Measurements from ENCODE around the gene SLC1A3. TPM values are rescaled to one million over a fixed set of nuclear protein-coding genes. Genes with fewer than 3 reads are reported as not detected.

The SLC1A3 gene
- total RNA-seq, 4 donors from 2014 or later, result 11.3 to 26.5 (median 21.2) TPM

DNA sequence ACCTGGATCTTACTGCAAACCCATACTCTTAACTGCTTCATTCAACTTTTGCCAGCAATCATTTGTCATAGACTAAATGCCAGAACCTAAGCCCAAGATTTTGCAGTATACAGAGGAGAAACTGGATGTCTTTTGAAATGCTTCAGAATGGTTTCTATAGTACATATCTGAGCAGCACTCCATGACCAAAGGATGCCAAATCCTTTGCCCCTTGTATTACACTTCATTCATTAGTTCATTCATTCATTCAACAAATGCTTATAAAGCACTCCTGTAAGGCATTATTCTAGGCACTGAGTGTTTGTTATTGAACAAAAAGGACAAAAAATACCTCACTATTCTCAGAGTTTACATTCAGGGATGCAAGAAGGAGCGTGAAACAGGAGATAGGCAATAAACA is 119.9 kb downstream of the SLC1A3 start:
- 97% methylated on average over 1 of the region's 1 CpG for WGBS
- intact Hi-C loops (cut with DNase I), result no loop called here
- no peaks in the 10 kb centered on the region for H3K27me3 ChIP-seq
- no peaks in the 10 kb centered on the region for H3K36me3 ChIP-seq
- TF ChIP-seq POLR2A (IDR thresholded peaks at IDR 0.05; ENCODE audit: low read depth), result no peak
- no peak for TF ChIP-seq EP300 (IDR thresholded peaks at IDR 0.05)
- TF ChIP-seq POLR2AphosphoS5 (IDR thresholded peaks at IDR 0.05), result no peak
- TF ChIP-seq, protein P1, sequence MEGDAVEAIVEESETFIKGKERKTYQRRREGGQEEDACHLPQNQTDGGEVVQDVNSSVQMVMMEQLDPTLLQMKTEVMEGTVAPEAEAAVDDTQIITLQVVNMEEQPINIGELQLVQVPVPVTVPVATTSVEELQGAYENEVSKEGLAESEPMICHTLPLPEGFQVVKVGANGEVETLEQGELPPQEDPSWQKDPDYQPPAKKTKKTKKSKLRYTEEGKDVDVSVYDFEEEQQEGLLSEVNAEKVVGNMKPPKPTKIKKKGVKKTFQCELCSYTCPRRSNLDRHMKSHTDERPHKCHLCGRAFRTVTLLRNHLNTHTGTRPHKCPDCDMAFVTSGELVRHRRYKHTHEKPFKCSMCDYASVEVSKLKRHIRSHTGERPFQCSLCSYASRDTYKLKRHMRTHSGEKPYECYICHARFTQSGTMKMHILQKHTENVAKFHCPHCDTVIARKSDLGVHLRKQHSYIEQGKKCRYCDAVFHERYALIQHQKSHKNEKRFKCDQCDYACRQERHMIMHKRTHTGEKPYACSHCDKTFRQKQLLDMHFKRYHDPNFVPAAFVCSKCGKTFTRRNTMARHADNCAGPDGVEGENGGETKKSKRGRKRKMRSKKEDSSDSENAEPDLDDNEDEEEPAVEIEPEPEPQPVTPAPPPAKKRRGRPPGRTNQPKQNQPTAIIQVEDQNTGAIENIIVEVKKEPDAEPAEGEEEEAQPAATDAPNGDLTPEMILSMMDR (IDR thresholded peaks at IDR 0.05), result no peak
- H3K4me3 ChIP-seq, result no peak overlapping the region
- DNase-seq (ENCODE audit: extremely low spot score), result no peak
- H3K9me3 ChIP-seq, result no peaks in the 10 kb centered on the region
- peaks cover 0 to 11% (median 6%) of the 10 kb centered on the region in 4 donors for H3K4me1 ChIP-seq
- H3K27ac ChIP-seq (replicated peaks in 1 of 4), result no peak overlapping the region

DNA sequence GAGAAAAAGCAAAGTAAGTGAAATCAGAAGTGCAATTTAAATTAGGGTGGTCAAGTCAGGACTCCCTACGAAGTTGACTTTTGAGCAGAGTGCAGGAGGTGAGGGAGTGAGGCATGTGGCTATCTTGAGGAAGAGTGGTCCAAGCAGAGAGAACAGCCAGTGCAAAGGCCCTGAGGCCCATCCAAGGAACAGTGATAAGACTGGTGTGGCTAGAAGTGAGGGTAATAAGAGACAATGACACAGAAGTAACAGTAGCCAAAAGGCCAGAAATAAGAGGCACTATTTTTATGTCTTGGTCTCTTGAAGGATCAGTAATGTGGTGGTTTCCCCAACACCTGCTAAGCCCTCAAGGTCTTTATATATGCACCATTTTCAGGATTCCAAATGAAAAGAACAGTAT is 120.4 kb downstream of the SLC1A3 start:
- Histone ChIP-seq H3K27me3 (no peaks in the 10 kb centered on the region), H3K4me1 (peaks cover 0 to 11% (median 6%) of the 10 kb centered on the region in 4 donors), H3K27ac (replicated peaks in 1 of 4) (no peak overlapping the region), H3K4me3 (no peak overlapping the region), H3K36me3 (no peaks in the 10 kb centered on the region), H3K9me3 (no peaks in the 10 kb centered on the region)
- no peak for DNase-seq (ENCODE audit: extremely low spot score)
- 83% methylated on average over 1 of the region's 1 CpG for WGBS
- intact Hi-C loops (cut with DNase I), result no loop called here
- TF ChIP-seq POLR2AphosphoS5 (IDR thresholded peaks at IDR 0.05), result no peak
- TF ChIP-seq, protein P1 (IDR thresholded peaks at IDR 0.05), result no peak

DNA sequence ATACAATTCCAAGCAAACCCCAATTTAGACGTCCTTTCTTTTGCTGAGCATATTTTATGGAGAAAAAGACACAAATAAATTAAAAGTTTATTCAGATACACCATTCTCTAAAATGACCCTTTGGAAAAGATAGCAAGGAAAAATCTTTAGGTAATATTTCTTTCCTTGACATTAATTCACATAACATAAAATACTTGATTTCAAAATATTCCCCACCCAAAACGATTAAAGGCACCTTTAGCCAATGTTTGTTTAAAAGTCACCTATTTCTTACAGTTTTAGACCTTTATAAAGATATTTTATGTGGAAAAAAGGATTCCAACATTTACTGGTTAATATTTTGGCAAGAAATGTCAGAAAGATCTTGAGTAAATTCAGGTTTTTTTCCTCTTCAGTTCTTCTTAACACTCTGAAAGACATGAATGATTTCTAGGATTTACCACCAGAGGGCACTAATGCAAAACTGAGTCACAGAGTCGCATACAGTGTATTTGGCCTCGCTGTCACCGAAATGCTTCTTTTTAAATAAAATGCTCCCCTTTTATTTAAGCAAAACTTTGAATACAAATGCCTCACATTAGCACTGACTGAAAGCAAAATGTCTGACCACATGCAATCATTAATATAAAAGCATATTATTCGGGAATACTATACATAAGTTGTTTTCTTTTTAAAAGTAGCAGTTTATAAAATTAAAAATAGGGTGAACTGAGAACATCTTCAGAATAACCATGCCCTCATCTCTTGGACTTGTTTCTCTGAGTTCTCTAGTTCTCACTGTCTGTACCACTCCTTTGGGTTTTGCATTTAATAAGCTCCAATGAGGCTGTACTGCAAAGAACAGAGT is 122.5 kb downstream of the SLC1A3 start:
- Histone ChIP-seq H3K27ac (replicated peaks in 1 of 4) (no peak overlapping the region), H3K36me3 (no peaks in the 10 kb centered on the region), H3K9me3 (no peaks in the 10 kb centered on the region), H3K4me3 (no peak overlapping the region), H3K4me1 (peaks cover 0 to 4% (median 0%) of the 10 kb centered on the region in 4 donors), H3K27me3 (no peaks in the 10 kb centered on the region)
- no peak for TF ChIP-seq POLR2A (IDR thresholded peaks at IDR 0.05; ENCODE audit: low read depth)
- TF ChIP-seq, protein P1 (IDR thresholded peaks at IDR 0.05), result peak; percentile 58 to 75 (median 64)
- DNase-seq (ENCODE audit: extremely low spot score), result no peak
- WGBS, result 36% methylated on average over 6 of the region's 6 CpGs
- intact Hi-C loops (cut with DNase I), result no loop called here

DNA sequence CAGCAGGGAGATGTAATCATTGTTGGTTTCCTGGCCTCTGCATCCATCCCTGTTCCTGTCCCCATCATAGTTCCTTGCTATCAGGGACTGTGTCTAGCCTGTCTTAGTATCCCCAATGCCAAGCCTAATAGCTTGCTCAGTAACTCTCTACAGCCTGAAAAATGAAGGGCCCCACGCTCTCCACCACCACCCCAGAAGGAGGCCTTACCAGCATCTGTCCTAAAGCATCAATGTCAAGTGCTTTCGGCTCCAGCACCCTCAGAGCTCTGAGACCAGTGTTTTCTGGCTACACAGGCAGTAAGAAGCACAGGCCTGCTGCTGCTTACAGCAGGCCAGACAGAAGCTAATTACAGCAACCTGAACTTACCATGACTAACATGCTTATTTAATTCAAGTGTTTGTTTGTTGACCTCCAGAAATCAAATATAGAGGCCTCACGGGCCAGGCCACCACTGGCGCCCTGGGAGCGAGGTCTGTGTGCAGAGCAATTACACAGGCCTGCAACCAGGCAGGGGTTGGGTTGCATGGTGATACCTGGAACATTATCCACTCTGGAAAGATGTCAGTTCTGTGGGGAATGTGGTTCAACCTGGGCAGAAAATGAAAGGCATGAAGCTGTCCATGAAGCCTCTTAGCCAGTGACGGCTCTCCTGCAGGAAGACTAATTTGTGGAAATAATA is 124.3 kb downstream of the SLC1A3 start:
- Histone ChIP-seq H3K4me3 (no peak overlapping the region), H3K27ac (replicated peaks in 1 of 4) (no peak overlapping the region), H3K27me3 (no peaks in the 10 kb centered on the region), H3K4me1 (peaks cover 0 to 4% (median 0%) of the 10 kb centered on the region in 4 donors), H3K9me3 (no peaks in the 10 kb centered on the region), H3K36me3 (no peaks in the 10 kb centered on the region)
- no peak for DNase-seq (ENCODE audit: extremely low spot score)
- intact Hi-C loops (cut with DNase I), result no loop called here
- 97% methylated on average over 6 of the region's 6 CpGs for WGBS
- TF ChIP-seq EP300 (IDR thresholded peaks at IDR 0.05), result no peak
- no peak for TF ChIP-seq POLR2AphosphoS5 (IDR thresholded peaks at IDR 0.05)
- TF ChIP-seq, protein P1 (IDR thresholded peaks at IDR 0.05), result no peak
- no peak for TF ChIP-seq POLR2A (IDR thresholded peaks at IDR 0.05; ENCODE audit: low read depth)
